ENCODE measurements around the gene MRPL42. TPM values are rescaled to one million over a fixed set of nuclear protein-coding genes. Genes with fewer than 3 reads are reported as not detected.

MRPL42 gene
- total RNA-seq, 2 donors from 2014 or later: 76.4 to 82.8 TPM

GRCh38 chr12:93514853-93515252 is 47.5 kb downstream of the MRPL42 start:
- H3K36me3 ChIP-seq: no peaks in the 10 kb centered on the region
- no peaks in the 10 kb centered on the region for H3K27me3 ChIP-seq
- no peaks in the 10 kb centered on the region for H3K9me3 ChIP-seq
- no peaks in the 10 kb centered on the region for H3K4me1 ChIP-seq
- DNase-seq: no peak
- H3K4me3 ChIP-seq: no peak overlapping the region
- TF ChIP-seq CTCF (IDR thresholded peaks at IDR 0.05): no peak
- intact Hi-C loops (cut with DNase I): no loop called here
- no peak overlapping the region for H3K9ac ChIP-seq (ENCODE audit: low read depth in 2 of 2, low read length in 2 of 2)
- H3K27ac ChIP-seq: no peak overlapping the region

DNA sequence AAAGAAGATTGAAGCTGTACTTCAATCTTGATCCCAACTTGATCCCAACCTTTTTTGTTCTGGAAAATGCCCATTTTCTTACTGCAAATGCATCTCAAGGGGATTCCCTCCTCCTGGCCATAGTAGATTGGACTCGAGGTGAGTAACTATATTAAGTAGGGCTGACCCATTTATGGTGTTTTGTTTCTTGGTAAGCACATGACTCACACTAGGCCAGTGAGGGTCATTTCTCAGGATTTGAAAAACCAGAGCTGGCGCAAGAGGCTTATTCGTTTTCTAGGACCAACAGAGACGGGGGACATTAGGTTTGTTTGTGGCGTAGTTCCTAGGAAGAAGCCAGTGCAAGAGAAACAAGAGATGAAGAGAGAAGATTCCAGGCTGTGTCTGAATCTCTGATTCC is 51.4 kb downstream of the MRPL42 start:
- intact Hi-C loops (cut with DNase I): no loop called here
- Histone ChIP-seq H3K9me3 (no peaks in the 10 kb centered on the region), H3K27ac (no peak overlapping the region), H3K4me1 (no peaks in the 10 kb centered on the region), H3K27me3 (no peaks in the 10 kb centered on the region), H3K36me3 (no peaks in the 10 kb centered on the region), H3K4me3 (no peak overlapping the region), H3K9ac (ENCODE audit: low read depth in 2 of 2, low read length in 2 of 2) (no peak overlapping the region)
- no peak for TF ChIP-seq CTCF (IDR thresholded peaks at IDR 0.05)
- DNase-seq: no peak

DNA sequence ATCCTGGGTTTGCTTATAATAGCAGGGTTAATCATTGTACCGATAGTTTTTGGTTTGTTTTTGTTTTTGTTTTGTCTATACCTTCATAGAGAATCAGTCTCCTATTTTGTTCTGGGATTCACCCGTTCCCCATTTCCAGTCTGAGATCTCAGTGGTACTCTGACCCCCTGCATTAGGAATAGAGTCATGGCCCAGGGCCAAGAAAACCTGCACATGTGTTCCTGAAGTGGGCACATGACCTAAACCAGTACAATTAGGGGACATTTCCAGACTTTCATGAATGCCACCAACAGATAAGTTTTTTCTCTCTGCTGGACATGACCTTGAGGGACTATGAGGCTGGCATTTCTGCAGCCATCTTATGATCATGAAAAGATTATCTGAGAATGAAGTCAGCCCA is 52.5 kb downstream of the MRPL42 start:
- Histone ChIP-seq H3K4me1 (no peaks in the 10 kb centered on the region), H3K27me3 (no peaks in the 10 kb centered on the region), H3K9me3 (no peaks in the 10 kb centered on the region), H3K4me3 (no peak overlapping the region), H3K27ac (no peak overlapping the region), H3K36me3 (no peaks in the 10 kb centered on the region), H3K9ac (ENCODE audit: low read depth in 2 of 2, low read length in 2 of 2) (no peak overlapping the region)
- intact Hi-C loops (cut with DNase I): loop anchor here (10.0 kb wide), 1 partner anchor 455 kb away; no protein-coding TSS in a partner anchor
- no peak for DNase-seq
- no peak for TF ChIP-seq CTCF (IDR thresholded peaks at IDR 0.05)

DNA sequence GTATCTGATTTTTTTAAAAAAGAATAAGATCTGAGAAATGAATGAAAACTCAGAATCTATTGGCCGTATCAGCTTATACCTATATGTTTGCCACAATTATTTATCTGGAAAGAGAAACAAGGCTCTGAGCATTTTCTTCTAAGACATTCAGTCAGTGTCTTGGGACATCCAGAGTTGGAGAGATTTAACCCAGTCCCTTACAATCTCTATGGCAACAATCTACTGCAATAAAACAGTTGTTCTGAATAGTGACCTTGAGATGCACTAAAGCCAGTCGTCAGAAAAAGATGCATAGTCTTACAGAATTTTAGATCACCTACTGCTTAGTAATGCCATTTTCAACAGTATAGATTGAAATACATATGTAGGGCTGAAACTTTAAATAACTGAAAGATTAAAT is 53.1 kb downstream of the MRPL42 start:
- DNase-seq: no peak
- TF ChIP-seq CTCF (IDR thresholded peaks at IDR 0.05): no peak

GRCh38 chr12:93521225-93522080 is 54.1 kb downstream of the MRPL42 start:
- H3K36me3 ChIP-seq: no peaks in the 10 kb centered on the region
- TF ChIP-seq CTCF (IDR thresholded peaks at IDR 0.05): no peak
- H3K27ac ChIP-seq: no peak overlapping the region
- no peaks in the 10 kb centered on the region for H3K27me3 ChIP-seq
- intact Hi-C loops (cut with DNase I): loop anchor here (10.0 kb wide), 1 partner anchor 453 kb away; no protein-coding TSS in a partner anchor
- H3K9ac ChIP-seq (ENCODE audit: low read depth in 2 of 2, low read length in 2 of 2): no peak overlapping the region
- H3K9me3 ChIP-seq: no peaks in the 10 kb centered on the region
- H3K4me3 ChIP-seq: no peak overlapping the region
- H3K4me1 ChIP-seq: no peaks in the 10 kb centered on the region
- no peak for DNase-seq

More for the DNA sequence above, 53.1 kb downstream of the MRPL42 start:
- no peaks in the 10 kb centered on the region for H3K27me3 ChIP-seq
- no peaks in the 10 kb centered on the region for H3K4me1 ChIP-seq
- H3K4me3 ChIP-seq: no peak overlapping the region
- no peak overlapping the region for H3K9ac ChIP-seq (ENCODE audit: low read depth in 2 of 2, low read length in 2 of 2)
- no peaks in the 10 kb centered on the region for H3K36me3 ChIP-seq
- no peaks in the 10 kb centered on the region for H3K9me3 ChIP-seq
- intact Hi-C loops (cut with DNase I): loop anchor here (10.0 kb wide), 1 partner anchor 454 kb away; no protein-coding TSS in a partner anchor
- H3K27ac ChIP-seq: no peak overlapping the region
